Stomach (tissue), 9 donors: Measurements from ENCODE around the gene P2RX1. TPM values are rescaled to one million over a fixed set of nuclear protein-coding genes. Genes with fewer than 3 reads are reported as not detected.
A peak's percentile ranks its signal among the peaks of the same experiment; 100 is the strongest.

Experiments
- DNase-seq, 2 donors: peaks; one replicate each; pipeline versions ENCODE4 v3.0.0 to v3.0.0-alpha.2; 2013 to 2019
- H3K27ac ChIP-seq, 5 donors: fragments of 200-600 bp in 4 of 5; sonication (generic) in 4 of 5; one replicate each; pipeline ENCODE4 v1.5.1; 2013 to 2019; ENCODE audit warnings: mild to moderate bottlenecking in 1 of 5, moderate library complexity in 1 of 5
- H3K27me3 ChIP-seq, 3 donors: fragments of 200-600 bp; sonication (generic); one replicate each; pipeline ENCODE4 v1.5.1; 2017 to 2019; ENCODE audit warnings: mixed run types in 1 of 3
- H3K36me3 ChIP-seq, 4 donors: fragments of 200-600 bp; sonication (generic); 1 replicate in 3 of 4; 2 replicates in 1 of 4; pipeline ENCODE4 v1.5.1; 2016 to 2019
- H3K4me1 ChIP-seq, 4 donors: fragments of 200-600 bp; sonication (generic); one replicate each; pipeline ENCODE4 v1.5.1; 2016 to 2019
- H3K4me3 ChIP-seq, 4 donors: fragments of 200-600 bp; sonication (generic) in 3 of 4; one replicate each; pipeline ENCODE4 v1.5.1; 2016 to 2019; ENCODE audit warnings: mild to moderate bottlenecking in 1 of 4
- H3K9me3 ChIP-seq, 4 donors: fragments of 200-600 bp; sonication (generic); one replicate each; pipeline ENCODE4 v1.5.1; 2016 to 2019
- CTCF ChIP-seq, 7 experiments: fragments of 450-650 bp in 4 of 7; fragments of 200-600 bp in 3 of 7; sonication (generic) in 3 of 7; IDR thresholded peaks; one replicate each; pipeline ENCODE4 v1.5.1; 2016 to 2019; ENCODE audit warnings: antibody characterized with exemption in 7 of 7, control low read depth in 2 of 7, mild to moderate bottlenecking in 1 of 7
- EP300 ChIP-seq: sonication (generic); formaldehyde crosslinking; IDR thresholded peaks from one replicate; pipeline ENCODE4 v1.6.1; 2017; ENCODE audit warnings: antibody characterized with exemption
- POLR2A ChIP-seq, 4 donors: fragments of 450-650 bp; IDR thresholded peaks; one replicate each; pipeline ENCODE4 v1.6.1; 2016; ENCODE audit warnings: antibody characterized with exemption in 4 of 4, control low read depth in 2 of 4, mild to moderate bottlenecking in 1 of 4, moderate library complexity in 1 of 4
- POLR2AphosphoS5 ChIP-seq, 3 donors: sonication (generic); formaldehyde crosslinking; IDR thresholded peaks; one replicate each; pipeline ENCODE4 v1.6.1; 2016; ENCODE audit warnings: antibody characterized with exemption in 3 of 3
- WGBS, 5 donors: extraction: QIAGEN DNeasy Blood & Tissue Kit in 3 of 5; methylation state at CpG; one replicate each; pipeline versions ENCODE4 v1.1.5 to v1.1.7; 2013 to 2018; 5-methylcytosine and 5-hydroxymethylcytosine counted together
- intact Hi-C: fragments of 100-400 bp; cut with DNase I; formaldehyde crosslinking; loops from one replicate; pipeline ENCODE4 v1.15.1; 2023; ENCODE audit warnings: low total_unique reads
- polyA plus RNA-seq, 3 donors: library from polyadenylated mRNA; stranded (reverse); fragments of 200-250 nt; gene quantifications; one replicate each; pipeline ENCODE4 v1.2.3, GENCODE V29; 2013
- total RNA-seq, 5 donors: library from RNA; depleted of rRNA; stranded (reverse); fragments of >200 nt; gene quantifications; one replicate each; pipeline versions ENCODE4 v1.1.0 to v1.2.3, GENCODE V29; 2014 to 2016
- donor health status: healthy with polysubstance abuse.
- donor health status: Bipolar disorder and iron deficiency.
- donor health status: healthy.

Gene P2RX1
- total and polyA plus RNA-seq, 8 donors: 0.75 to 13.4 (median 3.0) TPM

- intact Hi-C loops: no loop called here
- peak; percentile 85 to 93 for DNase-seq
- Histone ChIP-seq H3K27me3 (no peaks in the 10 kb centered on the region), H3K4me1 (peaks cover 21 to 55% (median 33%) of the 10 kb centered on the region in 4 donors), H3K27ac (peak overlapping the region in 3 of 5 donors; percentile 29 to 79 (median 70)), H3K4me3 (peak overlapping the region in 2 of 4 donors; percentile 31 to 33), H3K36me3 (no peaks in the 10 kb centered on the region), H3K9me3 (no peaks in the 10 kb centered on the region)
- no peak for TF ChIP-seq EP300
- TF ChIP-seq POLR2AphosphoS5 (IDR thresholded peaks at IDR 0.05): peak in 1 of 3 donors; percentile 37
- peak in 5 of 7 experiments; percentile 93 to 98 (median 97) for TF ChIP-seq CTCF (IDR thresholded peaks at IDR 0.05)
- no peak for TF ChIP-seq POLR2A (IDR thresholded peaks at IDR 0.05)
- WGBS, 5 donors: 26 to 39% (median 30%) methylated on average over 12 to 17 of the region's 17 CpGs
Observed at GRCh38 chr17:3913531-3914311, 2.5 kb downstream of the P2RX1 start.

- DNase-seq: no peak
- Histone ChIP-seq H3K9me3 (no peaks in the 10 kb centered on the region), H3K4me1 (peaks cover 21 to 50% (median 29%) of the 10 kb centered on the region in 4 donors), H3K27ac (no peak overlapping the region), H3K4me3 (no peak overlapping the region), H3K36me3 (no peaks in the 10 kb centered on the region), H3K27me3 (no peaks in the 10 kb centered on the region)
- intact Hi-C loops: no loop called here
- WGBS, 5 donors: 92 to 100% (median 95%) methylated on average over 2 of the region's 2 CpGs
- TF ChIP-seq EP300: no peak
- TF ChIP-seq CTCF (IDR thresholded peaks at IDR 0.05): no peak
- no peak for TF ChIP-seq POLR2A (IDR thresholded peaks at IDR 0.05)
- TF ChIP-seq POLR2AphosphoS5 (IDR thresholded peaks at IDR 0.05): no peak
Observed at GRCh38 chr17:3912827-3913226, 3.4 kb downstream of the P2RX1 start.

- H3K4me1 ChIP-seq: peaks cover 9 to 36% (median 16%) of the 10 kb centered on the region in 4 donors
- TF ChIP-seq EP300 (no peak), CTCF (IDR thresholded peaks at IDR 0.05) (no peak), POLR2AphosphoS5 (IDR thresholded peaks at IDR 0.05) (no peak), POLR2A (IDR thresholded peaks at IDR 0.05) (no peak)
- peak in 1 of 2 donors; percentile 84 for DNase-seq
- intact Hi-C loops: no loop called here
- H3K36me3 ChIP-seq: no peaks in the 10 kb centered on the region
- H3K27me3 ChIP-seq: no peaks in the 10 kb centered on the region
- H3K9me3 ChIP-seq: no peaks in the 10 kb centered on the region
- 57 to 73% (median 70%) methylated on average over 26 to 30 of the region's 30 CpGs for WGBS, 5 donors
- no peak overlapping the region for H3K4me3 ChIP-seq
- H3K27ac ChIP-seq: peak overlapping the region in 2 of 5 donors; percentile 38 to 46
Observed at GRCh38 chr17:3911271-3912053, 4.8 kb downstream of the P2RX1 start.

GRCh38 chr17:3910420-3911270, 5.6 kb downstream of the P2RX1 start:
- no peak overlapping the region for H3K4me3 ChIP-seq
- no peaks in the 10 kb centered on the region for H3K27me3 ChIP-seq
- no peaks in the 10 kb centered on the region for H3K9me3 ChIP-seq
- intact Hi-C loops: no loop called here
- H3K36me3 ChIP-seq: no peaks in the 10 kb centered on the region
- TF ChIP-seq POLR2AphosphoS5 (IDR thresholded peaks at IDR 0.05) (no peak), EP300 (no peak), POLR2A (IDR thresholded peaks at IDR 0.05) (no peak)
- H3K27ac ChIP-seq: peak overlapping the region in 1 of 5 donors; percentile 38
- peaks cover 3 to 28% (median 10%) of the 10 kb centered on the region in 4 donors for H3K4me1 ChIP-seq
- no peak for DNase-seq
- 78 to 93% (median 86%) methylated on average over 9 to 11 of the region's 11 CpGs for WGBS, 5 donors
